H1 (cell line): Measurements from ENCODE around the gene DNASE2B. TPM values are rescaled to one million over a fixed set of nuclear protein-coding genes. Genes with fewer than 3 reads are reported as not detected.

Experiments
- CTCF ChIA-PET: fragments of 300-600 bp; sonication (Branson Sonifier 250); formaldehyde crosslinking; loops from one replicate; lab custom pipeline; 2021; ENCODE audit not compliant: partially characterized antibody; lab: Charles Lee
- POLR2A ChIA-PET: fragments of 300-600 bp; sonication (Branson Sonifier 250); formaldehyde crosslinking; loops from one replicate; lab custom pipeline; 2021; ENCODE audit warnings: inconsistent platforms; ENCODE audit not compliant: partially characterized antibody; lab: Charles Lee
- DNase-seq, 2 experiments: peaks; one replicate each; pipeline versions ENCODE4 v3.0.0 to v3.0.0-alpha.2; 2010 to 2022; ENCODE audit warnings: low spot score in 2 of 2, low read depth in 1 of 2, mixed read lengths in 1 of 2
- FAIRE-seq: peaks from 2 replicates; lab custom pipeline; 2011; peaks lifted over from hg19 to GRCh38; lab: Jason Lieb, UNC
- H2AFZ ChIP-seq: 2 replicates; pipeline ENCODE4 v1.8.1; 2012; ENCODE audit warnings: low read length, inconsistent platforms
- H2AK5ac ChIP-seq: 2 replicates; pipeline ENCODE4 v1.6.1; 2013; ENCODE audit warnings: low read depth, low read length
- H2BK120ac ChIP-seq: replicated peaks from 2 replicates; pipeline ENCODE3; 2013; ENCODE audit warnings: low read depth, low read length, inconsistent platforms
- H2BK12ac ChIP-seq: 2 replicates; pipeline ENCODE4 v1.6.1; 2013; ENCODE audit warnings: low read depth, low read length
- H2BK15ac ChIP-seq: 2 replicates; pipeline ENCODE4 v1.6.1; 2013; ENCODE audit warnings: low read length
- H2BK20ac ChIP-seq: 2 replicates; pipeline ENCODE4 v1.6.1; 2013; ENCODE audit warnings: low read length
- H2BK5ac ChIP-seq: 2 replicates; pipeline ENCODE4 v1.6.1; 2013; ENCODE audit warnings: low read depth, low read length
- H3K14ac ChIP-seq: 2 replicates; pipeline ENCODE4 v1.6.1; 2013; ENCODE audit warnings: inconsistent platforms; ENCODE audit not compliant: insufficient read length
- H3K18ac ChIP-seq: 2 replicates; pipeline ENCODE4 v1.6.1; 2013; ENCODE audit warnings: low read length; ENCODE audit errors: extremely low read depth
- H3K23ac ChIP-seq: 2 replicates; pipeline ENCODE4 v1.6.1; 2013; ENCODE audit warnings: inconsistent platforms; ENCODE audit not compliant: insufficient read length
- H3K23me2 ChIP-seq: 2 replicates; pipeline ENCODE4 v1.6.1; 2013; ENCODE audit warnings: low read depth, low read length
- H3K27ac ChIP-seq: 2 replicates; pipeline ENCODE4 v1.6.1; 2011; ENCODE audit warnings: low read depth, low read length, inconsistent platforms
- H3K27me3 ChIP-seq, 4 experiments: replicated peaks in 1 of 4; 1 replicate in 1 of 4; 2 replicates in 3 of 4; pipeline versions ENCODE4 v1.6.1 to v1.8.1; 2011 to 2013; ENCODE audit warnings: low read length in 3 of 4, mild to moderate bottlenecking in 3 of 4, inconsistent platforms in 2 of 4, mixed read lengths in 2 of 4, moderate library complexity in 1 of 4; ENCODE audit not compliant: control insufficient read depth in 3 of 4, insufficient read depth in 3 of 4; ENCODE audit errors: extremely low read depth in 1 of 4
- H3K36me3 ChIP-seq, 4 experiments: 2 replicates each; pipeline versions ENCODE4 v1.6.1 to v1.8.1; 2011 to 2013; ENCODE audit warnings: mild to moderate bottlenecking in 4 of 4, low read length in 3 of 4, moderate library complexity in 2 of 4, control low read depth in 1 of 4, inconsistent platforms in 1 of 4; ENCODE audit not compliant: insufficient read depth in 4 of 4, control insufficient read depth in 2 of 4
- H3K4ac ChIP-seq: replicated peaks from 2 replicates; pipeline ENCODE3; 2013; ENCODE audit warnings: low read length, low read depth, mixed read lengths, inconsistent platforms; ENCODE audit not compliant: insufficient read length
- H3K4me1 ChIP-seq, 4 experiments: replicated peaks in 1 of 4; 1 replicate in 1 of 4; 2 replicates in 3 of 4; pipeline versions ENCODE4 v1.6.1 to v1.8.1; 2011 to 2013; ENCODE audit warnings: low read length in 3 of 4, inconsistent platforms in 2 of 4, mixed read lengths in 1 of 4; ENCODE audit not compliant: insufficient read depth in 4 of 4, control insufficient read depth in 3 of 4
- H3K4me2 ChIP-seq, 2 experiments: 2 replicates each; pipeline versions ENCODE4 v1.6.1 to v1.8.1; 2011 to 2013; ENCODE audit warnings: low read depth in 2 of 2, low read length in 2 of 2, control low read depth in 1 of 2, inconsistent platforms in 1 of 2, mild to moderate bottlenecking in 1 of 2; ENCODE audit not compliant: insufficient read depth in 1 of 2
- H3K4me3 ChIP-seq, 4 experiments: fragments of 200-600, 300-600 bp in 1 of 4; sonication (generic), shearing (Covaris generic), sonication (Bioruptor Twin) in 1 of 4; 2 replicates each; pipeline versions ENCODE4 v1.5.1 to v1.8.1; 2011 to 2016; ENCODE audit warnings: low read length in 4 of 4, low read depth in 3 of 4, control low read depth in 2 of 4, inconsistent platforms in 2 of 4, mild to moderate bottlenecking in 2 of 4, mixed read lengths in 1 of 4, moderate library complexity in 1 of 4; ENCODE audit not compliant: insufficient read depth in 2 of 4; ENCODE audit errors: extremely low read depth in 1 of 4
- H3K56ac ChIP-seq: replicated peaks from 2 replicates; pipeline ENCODE3; 2013; ENCODE audit warnings: low read depth, mild to moderate bottlenecking, mixed read lengths, low read length, inconsistent platforms; ENCODE audit not compliant: insufficient read length
- H3K79me1 ChIP-seq: 2 replicates; pipeline ENCODE4 v1.6.1; 2013; ENCODE audit warnings: low read depth, low read length, control low read depth
- H3K79me2 ChIP-seq, 2 experiments: 2 replicates each; pipeline versions ENCODE4 v1.6.1 to v1.8.1; 2012 to 2013; ENCODE audit warnings: low read length in 2 of 2, mild to moderate bottlenecking in 2 of 2, inconsistent platforms in 1 of 2; ENCODE audit not compliant: insufficient read depth in 2 of 2, control insufficient read depth in 1 of 2
- H3K9ac ChIP-seq, 4 experiments: replicated peaks in 1 of 4; 1 replicate in 1 of 4; 2 replicates in 3 of 4; pipeline versions ENCODE4 v1.6.1 to v1.8.1; 2011 to 2013; ENCODE audit warnings: low read depth in 3 of 4, low read length in 3 of 4, control low read depth in 2 of 4, mild to moderate bottlenecking in 2 of 4, moderate library complexity in 2 of 4, inconsistent platforms in 1 of 4; ENCODE audit errors: extremely low read depth in 1 of 4
- H3K9me3 ChIP-seq, 2 experiments: 2 replicates each; pipeline versions ENCODE4 v1.6.1 to v1.8.1; 2012 to 2013; ENCODE audit warnings: mild to moderate bottlenecking in 2 of 2, moderate library complexity in 2 of 2, control low read depth in 1 of 2, inconsistent platforms in 1 of 2, low read depth in 1 of 2, low read length in 1 of 2, mixed read lengths in 1 of 2; ENCODE audit not compliant: insufficient read depth in 2 of 2
- H4K20me1 ChIP-seq, 2 experiments: replicated peaks in 1 of 2; 2 replicates each; pipeline versions ENCODE3 to v1.8.1; 2011 to 2013; ENCODE audit warnings: inconsistent platforms in 2 of 2, low read length in 2 of 2, mild to moderate bottlenecking in 1 of 2; ENCODE audit not compliant: insufficient read depth in 2 of 2, control insufficient read depth in 1 of 2
- H4K5ac ChIP-seq: 2 replicates; pipeline ENCODE4 v1.6.1; 2013; ENCODE audit warnings: low read length, low read depth, mixed read lengths, inconsistent platforms; ENCODE audit not compliant: insufficient read length
- H4K8ac ChIP-seq: 2 replicates; pipeline ENCODE4 v1.8.0; 2013; ENCODE audit warnings: mild to moderate bottlenecking, moderate library complexity, low read length, inconsistent platforms; ENCODE audit not compliant: insufficient read depth; ENCODE audit errors: extremely low read depth
- H4K91ac ChIP-seq: replicated peaks from 2 replicates; pipeline ENCODE3; 2013; ENCODE audit warnings: low read length, mixed read lengths, inconsistent platforms; ENCODE audit not compliant: insufficient read length
- ATF3 ChIP-seq: IDR thresholded peaks from 2 replicates; pipeline ENCODE4 v1.6.1; 2011; ENCODE audit warnings: low read depth, mild to moderate bottlenecking, low read length; ENCODE audit not compliant: insufficient read depth
- CBX8 ChIP-seq: fragments of 300-800, 300-1000 bp; sonication (generic); IDR thresholded peaks from 2 replicates; pipeline ENCODE4 v1.7.1; 2016; ENCODE audit warnings: low read depth, low read length, borderline replicate concordance
- CEBPB ChIP-seq: IDR thresholded peaks from 2 replicates; pipeline ENCODE4 v1.6.1; 2012; ENCODE audit warnings: low read depth, low read length
- JUN ChIP-seq: IDR thresholded peaks from 2 replicates; pipeline ENCODE4 v1.6.1; 2011; ENCODE audit warnings: low read depth, mild to moderate bottlenecking, improper control_type of control experiment, low read length
- TCF12 ChIP-seq: IDR thresholded peaks from 2 replicates; pipeline ENCODE4 v1.6.1; 2011; ENCODE audit warnings: low read depth, mild to moderate bottlenecking, low read length
- WGBS, 2 experiments: shearing (Covaris generic) in 1 of 2; methylation state at CpG; one replicate each; pipeline versions ENCODE4 v1.1.6 to v1.1.7; 2013 to 2015; ENCODE audit warnings: low lambda C conversion rate in 2 of 2, mixed read lengths in 2 of 2, inconsistent platforms in 1 of 2, low coverage in 1 of 2, missing lambda C conversion rate in 1 of 2; ENCODE audit not compliant: insufficient replicate concordance in 2 of 2, insufficient coverage in 1 of 2, insufficient read length in 1 of 2; ENCODE audit errors: extremely low coverage in 1 of 2, missing lambda C conversion rate in 1 of 2; 5-methylcytosine and 5-hydroxymethylcytosine counted together
- polyA plus RNA-seq, 7 experiments: library from polyadenylated mRNA; depleted of rRNA in 3 of 7; stranded (reverse) in 5 of 7; unstranded in 2 of 7; fragments of >200 nt in 5 of 7; fragments of 200-250 nt in 2 of 7; gene quantifications; 1 replicate in 5 of 7; 2 replicates in 1 of 7; 4 replicates in 1 of 7; pipeline versions ENCODE4 v1.2.1 to v1.2.3, GENCODE V29; 2011 to 2013; ENCODE audit warnings: missing spikeins in 2 of 7, mixed read lengths in 2 of 7
- total RNA-seq: library from RNA; stranded (reverse); fragmentation: NEBNext Ultra II Directional; extraction: Animal tissue kit (Norgen Biotek cat#: 25700); gene quantifications from 2 replicates; pipeline ENCODE4 v1.2.1, GENCODE V29; 2021
- TF ChIP-seq, protein P1 (sequence below): IDR thresholded peaks from 2 replicates; pipeline ENCODE4 v1.6.1; 2012; ENCODE audit warnings: inconsistent platforms

Gene DNASE2B
- total and polyA plus RNA-seq, 2 of the 8 experiments (the other 6 are each of a cell fraction or from before 2014, with no cell fraction given), result not detected

DNA sequence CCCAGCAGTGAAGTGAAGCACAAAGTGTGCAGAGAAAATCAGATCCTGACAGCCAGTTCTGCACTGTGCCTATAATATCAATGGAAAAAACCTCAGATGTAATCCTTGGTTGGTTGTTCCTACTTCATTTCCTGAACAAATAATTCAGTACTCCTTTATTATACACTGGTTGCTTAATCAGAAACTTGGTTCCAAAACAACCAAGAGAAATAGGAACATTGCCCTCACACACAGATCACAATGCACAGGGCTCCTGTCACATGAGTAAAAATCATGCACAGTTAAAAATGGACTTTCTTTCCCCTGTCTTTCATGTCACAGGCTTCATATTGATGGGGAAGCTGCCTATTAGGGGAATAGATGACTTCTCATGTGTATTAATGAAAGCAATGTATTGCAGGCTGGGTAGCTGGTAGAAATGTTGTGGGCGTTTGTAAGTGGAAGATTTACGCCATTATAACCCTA is 9.7 kb downstream of the DNASE2B start:
- no peak overlapping the region for H3K4ac ChIP-seq
- H2AFZ ChIP-seq, result no peak overlapping the region
- no peaks in the 10 kb centered on the region for H3K27me3 ChIP-seq
- H4K91ac ChIP-seq, result no peak overlapping the region
- H3K23me2 ChIP-seq, result no peaks in the 10 kb centered on the region
- H3K27ac ChIP-seq, result no peak overlapping the region
- WGBS, 2 experiments, result 94% methylated on average over 2 of the region's 2 CpGs; no CpG with 5 or more reads in 1 of the 2 experiments
- FAIRE-seq (no peak), DNase-seq (no peak)
- H3K4me3 ChIP-seq, result no peak overlapping the region
- H2BK5ac ChIP-seq, result no peak overlapping the region
- H3K4me1 ChIP-seq, result no peaks in the 10 kb centered on the region
- H2BK120ac ChIP-seq, result no peak overlapping the region
- no peak overlapping the region for H3K23ac ChIP-seq
- no peak overlapping the region for H4K5ac ChIP-seq
- no peak overlapping the region for H3K18ac ChIP-seq
- no peaks in the 10 kb centered on the region for H4K20me1 ChIP-seq
- H3K79me1 ChIP-seq, result no peaks in the 10 kb centered on the region
- TF ChIP-seq, protein P1, sequence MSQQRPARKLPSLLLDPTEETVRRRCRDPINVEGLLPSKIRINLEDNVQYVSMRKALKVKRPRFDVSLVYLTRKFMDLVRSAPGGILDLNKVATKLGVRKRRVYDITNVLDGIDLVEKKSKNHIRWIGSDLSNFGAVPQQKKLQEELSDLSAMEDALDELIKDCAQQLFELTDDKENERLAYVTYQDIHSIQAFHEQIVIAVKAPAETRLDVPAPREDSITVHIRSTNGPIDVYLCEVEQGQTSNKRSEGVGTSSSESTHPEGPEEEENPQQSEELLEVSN, result no peak
- TF ChIP-seq TCF12 (no peak), ATF3 (no peak), CBX8 (no peak), CEBPB (no peak), JUN (no peak)
- no peak overlapping the region for H2BK15ac ChIP-seq
- H2AK5ac ChIP-seq, result no peak overlapping the region
- no peak overlapping the region for H3K9ac ChIP-seq
- ChIA-PET CTCF (no interaction called here), POLR2A (no interaction called here)
- no peaks in the 10 kb centered on the region for H3K79me2 ChIP-seq
- no peak overlapping the region for H2BK12ac ChIP-seq
- no peak overlapping the region for H2BK20ac ChIP-seq
- H3K9me3 ChIP-seq, result no peaks in the 10 kb centered on the region
- no peak overlapping the region for H4K8ac ChIP-seq
- no peaks in the 10 kb centered on the region for H3K36me3 ChIP-seq
- no peak overlapping the region for H3K14ac ChIP-seq
- H3K56ac ChIP-seq, result no peak overlapping the region
- no peak overlapping the region for H3K4me2 ChIP-seq
